ENCODE results near the gene BAG5. TPM values are rescaled to one million over a fixed set of nuclear protein-coding genes. Genes with fewer than 3 reads are reported as not detected.
A peak's percentile ranks its signal among the peaks of the same experiment; 100 is the strongest.
"Not testable (repeated sequence)": the region's sequence is repeated elsewhere in the genome, so short reads cannot be mapped to it uniquely, and the experiment has no call there.

The BAG5 gene
- total RNA-seq, 2 experiments from 2014 or later, result 28.8 to 29.6 TPM

GRCh38 chr14:103512701-103513611 lies 49.5 kb downstream of the BAG5 start:
- no peak for TF ChIP-seq CTCF (IDR thresholded peaks at IDR 0.05)

GRCh38 chr14:103512180-103512579 lies 50.3 kb downstream of the BAG5 start:
- POLR2A ChIA-PET; H3K9me3 Mint-ChIP-seq; intact Hi-C loops (cut with micrococcal nuclease); H3K27ac Mint-ChIP-seq; H3K36me3 Mint-ChIP-seq (ENCODE audit: low read depth); ATAC-seq; DNase-seq; H3K27me3 Mint-ChIP-seq; CTCF ChIA-PET; H3K4me1 Mint-ChIP-seq (ENCODE audit: low read depth); H3K4me3 Mint-ChIP-seq: not testable (repeated sequence)

More at GRCh38 chr14:103512701-103513611, 49.5 kb downstream of the BAG5 start:
- ATAC-seq (peak; percentile 4), DNase-seq (no peak)
- POLR2A ChIA-PET, result no interaction called here
- Mint-ChIP-seq H3K27ac (no peak overlapping the region), H3K4me3 (no peak overlapping the region), H3K4me1 (ENCODE audit: low read depth) (no peaks in the 10 kb centered on the region), H3K27me3 (no peaks in the 10 kb centered on the region), H3K9me3 (no peaks in the 10 kb centered on the region), H3K36me3 (ENCODE audit: low read depth) (peaks cover 2% of the 10 kb centered on the region)
- intact Hi-C loops (cut with micrococcal nuclease), result no loop called here
- CTCF ChIA-PET, result no interaction called here

GRCh38 chr14:103510724-103511693 lies 51.4 kb downstream of the BAG5 start:
- ChIA-PET CTCF (interaction anchor here (1.6 to 3.6 kb wide), 2 partner anchors 8 to 11 kb away, joined by 4 to 17 read pairs; no protein-coding TSS in a partner anchor), POLR2A (interaction anchor here (0.7 to 1.6 kb wide), 4 partner anchors 12 to 150 kb away, joined by 3 read pairs; partner anchors contain the start of gene CKB)
- DNase-seq (no peak), ATAC-seq (no peak)
- H3K4me1 Mint-ChIP-seq (ENCODE audit: low read depth), result no peaks in the 10 kb centered on the region
- H3K9me3 Mint-ChIP-seq, result no peaks in the 10 kb centered on the region
- H3K36me3 Mint-ChIP-seq (ENCODE audit: low read depth), result peaks cover 2% of the 10 kb centered on the region
- intact Hi-C loops (cut with micrococcal nuclease), result no loop called here
- H3K27me3 Mint-ChIP-seq, result no peaks in the 10 kb centered on the region
- TF ChIP-seq CTCF (IDR thresholded peaks at IDR 0.05), result no peak
- no peak overlapping the region for H3K4me3 Mint-ChIP-seq
- H3K27ac Mint-ChIP-seq, result no peak overlapping the region

- no peak overlapping the region for H3K27ac Mint-ChIP-seq
- ChIA-PET POLR2A (interaction anchor here (0.7 to 1.6 kb wide), 4 partner anchors 13 to 151 kb away, joined by 3 read pairs; partner anchors contain the start of gene CKB), CTCF (interaction anchor here (1.6 to 3.6 kb wide), 2 partner anchors 9 to 10 kb away, joined by 4 to 17 read pairs; no protein-coding TSS in a partner anchor)
- no peaks in the 10 kb centered on the region for H3K9me3 Mint-ChIP-seq
- DNase-seq (no peak), ATAC-seq (no peak)
- H3K27me3 Mint-ChIP-seq, result no peaks in the 10 kb centered on the region
- no peaks in the 10 kb centered on the region for H3K4me1 Mint-ChIP-seq (ENCODE audit: low read depth)
- no peak overlapping the region for H3K4me3 Mint-ChIP-seq
- TF ChIP-seq CTCF (IDR thresholded peaks at IDR 0.05), result no peak
- intact Hi-C loops (cut with micrococcal nuclease), result no loop called here
- H3K36me3 Mint-ChIP-seq (ENCODE audit: low read depth), result peaks cover 6% of the 10 kb centered on the region
Measured at GRCh38 chr14:103509864-103510723, 52.4 kb downstream of the BAG5 start.
